ENCODE measurements around the gene NDUFB10.

DNA sequence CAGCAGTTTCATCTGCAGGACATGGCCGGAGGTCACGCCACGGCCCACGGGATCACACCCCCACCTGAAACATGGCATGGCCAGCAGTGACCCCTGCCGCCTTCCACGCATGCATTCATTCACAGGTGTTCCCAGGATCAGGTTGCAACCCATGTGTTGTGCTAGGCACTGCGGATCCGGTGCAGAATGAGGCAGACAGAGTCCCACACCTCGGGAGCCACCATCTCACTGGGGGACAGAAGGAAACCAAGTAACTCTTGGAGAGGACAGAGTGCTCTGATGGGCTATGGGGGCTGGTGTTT, 12.0 kb upstream of the NDUFB10 start:
- TF ChIP-seq, protein P1, sequence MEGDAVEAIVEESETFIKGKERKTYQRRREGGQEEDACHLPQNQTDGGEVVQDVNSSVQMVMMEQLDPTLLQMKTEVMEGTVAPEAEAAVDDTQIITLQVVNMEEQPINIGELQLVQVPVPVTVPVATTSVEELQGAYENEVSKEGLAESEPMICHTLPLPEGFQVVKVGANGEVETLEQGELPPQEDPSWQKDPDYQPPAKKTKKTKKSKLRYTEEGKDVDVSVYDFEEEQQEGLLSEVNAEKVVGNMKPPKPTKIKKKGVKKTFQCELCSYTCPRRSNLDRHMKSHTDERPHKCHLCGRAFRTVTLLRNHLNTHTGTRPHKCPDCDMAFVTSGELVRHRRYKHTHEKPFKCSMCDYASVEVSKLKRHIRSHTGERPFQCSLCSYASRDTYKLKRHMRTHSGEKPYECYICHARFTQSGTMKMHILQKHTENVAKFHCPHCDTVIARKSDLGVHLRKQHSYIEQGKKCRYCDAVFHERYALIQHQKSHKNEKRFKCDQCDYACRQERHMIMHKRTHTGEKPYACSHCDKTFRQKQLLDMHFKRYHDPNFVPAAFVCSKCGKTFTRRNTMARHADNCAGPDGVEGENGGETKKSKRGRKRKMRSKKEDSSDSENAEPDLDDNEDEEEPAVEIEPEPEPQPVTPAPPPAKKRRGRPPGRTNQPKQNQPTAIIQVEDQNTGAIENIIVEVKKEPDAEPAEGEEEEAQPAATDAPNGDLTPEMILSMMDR (IDR thresholded peaks at IDR 0.05): no peak
- no peak for TF ChIP-seq POLR2AphosphoS5 (IDR thresholded peaks at IDR 0.05; ENCODE audit: low read depth, low read length)
